Calu3 (cell line): ENCODE results near the gene DMPK. TPM values are rescaled to one million over a fixed set of nuclear protein-coding genes. Genes with fewer than 3 reads are reported as not detected.

ENCODE experiments used
- BruUV-seq: library from RNA; stranded (reverse); fragments of 400-500 nt; replicated peaks from 2 replicates; lab custom pipeline; 2021; lab: Mats Ljungman, UMichigan
- CTCF ChIA-PET: fragments of 300-600 bp; sonication (Branson Sonifier 250); formaldehyde crosslinking; loops from one replicate; lab custom pipeline; 2022; ENCODE audit warnings: antibody characterized with exemption; lab: Charles Lee
- DNase-seq: peaks from one replicate; pipeline ENCODE4 v3.0.0; 2022
- H3K27ac Mint-ChIP-seq: one replicate; pipeline ENCODE4 v1.8.0; 2022; ENCODE audit warnings: mixed read lengths; ENCODE audit not compliant: unreplicated experiment
- H3K27me3 Mint-ChIP-seq: one replicate; pipeline ENCODE4 v1.8.0; 2022; ENCODE audit warnings: mixed read lengths; ENCODE audit not compliant: unreplicated experiment
- H3K36me3 Mint-ChIP-seq: one replicate; pipeline ENCODE4 v1.8.0; 2022; ENCODE audit warnings: mild to moderate bottlenecking, moderate library complexity, mixed read lengths; ENCODE audit not compliant: insufficient read depth, unreplicated experiment
- H3K4me1 Mint-ChIP-seq: one replicate; pipeline ENCODE4 v1.8.0; 2022; ENCODE audit warnings: mild to moderate bottlenecking, low read depth, mixed read lengths; ENCODE audit not compliant: unreplicated experiment
- H3K4me3 Mint-ChIP-seq: one replicate; pipeline ENCODE4 v1.8.0; 2022; ENCODE audit warnings: mild to moderate bottlenecking, low read depth, moderate library complexity, mixed read lengths; ENCODE audit not compliant: unreplicated experiment
- H3K9me3 Mint-ChIP-seq: one replicate; pipeline ENCODE4 v1.8.0; 2022; ENCODE audit warnings: low read depth, mixed read lengths; ENCODE audit not compliant: unreplicated experiment
- intact Hi-C: fragments of 100-400 bp; cut with micrococcal nuclease; formaldehyde crosslinking; loops from one replicate; pipeline ENCODE4 v1.10.0; 2022; ENCODE audit not compliant: unreplicated experiment
- total RNA-seq: library from RNA; stranded (reverse); gene quantifications from 2 replicates; pipeline ENCODE4 v1.2.3, GENCODE V29; 2022
- TF ChIP-seq, protein P1 (sequence below): fragments of 200-600 bp; IDR thresholded peaks from one replicate; pipeline ENCODE4 v1.8.0; 2022; ENCODE audit warnings: antibody characterized with exemption; ENCODE audit not compliant: unreplicated experiment

The DMPK gene
- total RNA-seq, 1 experiment from 2014 or later: 70.8 TPM

DNA sequence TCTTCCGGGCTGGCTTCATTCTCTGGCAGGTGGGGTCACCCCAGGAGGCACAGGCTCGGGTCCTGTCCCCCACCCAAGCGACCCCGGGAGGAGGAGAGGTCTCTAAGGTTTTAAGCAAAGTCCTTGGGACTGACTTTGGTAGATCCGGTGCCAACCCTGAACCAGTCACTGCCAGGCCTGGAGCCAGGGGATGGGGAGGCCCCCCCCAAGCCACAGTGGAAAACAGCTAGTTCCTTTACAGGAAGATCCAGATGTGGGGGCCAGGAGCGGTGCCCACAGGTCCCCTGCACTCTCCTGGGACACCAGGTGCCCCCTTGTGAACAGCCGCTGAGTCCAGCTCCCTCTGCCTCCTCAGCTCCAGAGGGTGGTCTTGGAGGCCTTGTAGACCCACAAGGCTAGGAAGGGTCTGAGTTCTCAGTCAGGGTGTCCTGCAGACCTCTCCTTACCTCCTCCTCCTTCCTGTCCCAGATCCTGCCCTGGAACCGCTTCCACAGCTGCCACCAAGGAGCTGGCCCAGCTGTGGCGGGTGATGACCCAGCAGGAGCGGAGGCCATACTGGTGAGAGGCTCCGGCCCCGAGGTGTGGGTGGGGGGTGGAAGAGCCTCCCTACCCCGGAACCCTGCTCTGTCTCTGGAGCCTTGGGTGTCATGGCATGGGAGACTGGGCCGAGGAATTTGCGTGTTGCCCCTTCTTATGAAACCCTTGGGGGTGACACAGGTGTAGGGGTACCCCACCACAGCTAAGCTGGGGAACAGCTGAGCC lies 19.2 kb downstream of the DMPK start:
- no peak overlapping the region for H3K27ac Mint-ChIP-seq
- H3K9me3 Mint-ChIP-seq: no peaks in the 10 kb centered on the region
- CTCF ChIA-PET: interaction anchor here (0.6 to 1.3 kb wide), 3 partner anchors 32 to 71 kb away, joined by 3 to 5 read pairs (median 3); partner anchors contain the start of genes FBXO46, QPCTL and SNRPD2
- H3K27me3 Mint-ChIP-seq: peaks cover 12% of the 10 kb centered on the region
- no TSS peak for BruUV-seq
- peaks cover 24% of the 10 kb centered on the region for H3K36me3 Mint-ChIP-seq
- DNase-seq: no peak
- no peak overlapping the region for H3K4me3 Mint-ChIP-seq
- H3K4me1 Mint-ChIP-seq: no peaks in the 10 kb centered on the region
- intact Hi-C loops: no loop called here
- TF ChIP-seq, protein P1, sequence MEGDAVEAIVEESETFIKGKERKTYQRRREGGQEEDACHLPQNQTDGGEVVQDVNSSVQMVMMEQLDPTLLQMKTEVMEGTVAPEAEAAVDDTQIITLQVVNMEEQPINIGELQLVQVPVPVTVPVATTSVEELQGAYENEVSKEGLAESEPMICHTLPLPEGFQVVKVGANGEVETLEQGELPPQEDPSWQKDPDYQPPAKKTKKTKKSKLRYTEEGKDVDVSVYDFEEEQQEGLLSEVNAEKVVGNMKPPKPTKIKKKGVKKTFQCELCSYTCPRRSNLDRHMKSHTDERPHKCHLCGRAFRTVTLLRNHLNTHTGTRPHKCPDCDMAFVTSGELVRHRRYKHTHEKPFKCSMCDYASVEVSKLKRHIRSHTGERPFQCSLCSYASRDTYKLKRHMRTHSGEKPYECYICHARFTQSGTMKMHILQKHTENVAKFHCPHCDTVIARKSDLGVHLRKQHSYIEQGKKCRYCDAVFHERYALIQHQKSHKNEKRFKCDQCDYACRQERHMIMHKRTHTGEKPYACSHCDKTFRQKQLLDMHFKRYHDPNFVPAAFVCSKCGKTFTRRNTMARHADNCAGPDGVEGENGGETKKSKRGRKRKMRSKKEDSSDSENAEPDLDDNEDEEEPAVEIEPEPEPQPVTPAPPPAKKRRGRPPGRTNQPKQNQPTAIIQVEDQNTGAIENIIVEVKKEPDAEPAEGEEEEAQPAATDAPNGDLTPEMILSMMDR: no peak

DNA sequence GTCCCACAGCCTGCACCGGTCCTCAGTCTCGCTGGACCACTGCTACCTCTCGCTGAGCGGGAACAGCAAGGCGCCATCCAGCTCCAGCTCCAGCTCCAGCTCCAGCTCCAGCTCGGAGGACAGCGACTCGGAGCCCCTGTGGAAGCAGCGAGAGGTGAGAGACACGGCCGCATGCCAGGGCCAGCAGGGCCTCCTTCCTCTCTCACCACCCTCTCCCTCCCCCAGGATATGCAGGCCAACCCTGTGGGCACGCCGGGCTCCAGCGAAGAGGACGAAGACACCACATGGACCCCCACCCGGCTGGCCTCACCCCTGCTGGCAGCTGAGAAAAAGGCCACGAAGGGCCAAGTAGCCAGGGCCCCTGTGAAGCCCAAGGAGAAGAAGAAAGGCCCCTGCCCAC lies 20.6 kb downstream of the DMPK start:
- TF ChIP-seq, protein P1: no peak
- H3K4me1 Mint-ChIP-seq: no peaks in the 10 kb centered on the region
- H3K36me3 Mint-ChIP-seq: peaks cover 11% of the 10 kb centered on the region
- H3K9me3 Mint-ChIP-seq: no peaks in the 10 kb centered on the region
- intact Hi-C loops: no loop called here
- no TSS peak for BruUV-seq
- no peak overlapping the region for H3K27ac Mint-ChIP-seq
- CTCF ChIA-PET: interaction anchor here (0.5 to 1.3 kb wide), 4 partner anchors 8 to 69 kb away, joined by 3 read pairs; partner anchors contain the start of genes QPCTL, SIX5 and SNRPD2
- DNase-seq: no peak
- H3K27me3 Mint-ChIP-seq: peaks cover 25% of the 10 kb centered on the region
- no peak overlapping the region for H3K4me3 Mint-ChIP-seq

DNA sequence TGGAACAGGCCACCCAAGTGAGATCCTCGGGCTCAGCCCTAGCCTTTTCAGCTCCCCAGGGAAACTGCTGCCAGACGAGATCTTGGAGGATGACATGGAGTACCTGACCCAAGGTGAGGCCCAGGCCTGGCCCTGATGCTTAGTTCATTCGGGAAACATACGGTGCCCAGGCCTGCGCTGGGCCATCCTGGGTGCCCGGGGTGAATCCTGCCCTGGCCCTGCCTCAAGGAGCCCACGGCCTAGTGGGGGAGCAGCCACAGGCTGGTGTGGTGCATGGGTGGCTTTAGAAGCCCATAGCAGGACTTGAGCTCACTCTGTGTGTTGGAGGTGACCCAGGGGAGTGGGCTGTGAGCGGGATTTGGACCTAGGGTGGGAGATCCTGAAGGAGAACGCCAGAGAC lies 23.4 kb downstream of the DMPK start:
- no peaks in the 10 kb centered on the region for H3K36me3 Mint-ChIP-seq
- DNase-seq: no peak
- intact Hi-C loops: no loop called here
- TF ChIP-seq, protein P1: no peak
- no TSS peak for BruUV-seq
- H3K4me1 Mint-ChIP-seq: no peaks in the 10 kb centered on the region
- no peaks in the 10 kb centered on the region for H3K9me3 Mint-ChIP-seq
- H3K27me3 Mint-ChIP-seq: peaks cover 32% of the 10 kb centered on the region
- CTCF ChIA-PET: no interaction called here
- no peak overlapping the region for H3K4me3 Mint-ChIP-seq
- H3K27ac Mint-ChIP-seq: no peak overlapping the region

DNA sequence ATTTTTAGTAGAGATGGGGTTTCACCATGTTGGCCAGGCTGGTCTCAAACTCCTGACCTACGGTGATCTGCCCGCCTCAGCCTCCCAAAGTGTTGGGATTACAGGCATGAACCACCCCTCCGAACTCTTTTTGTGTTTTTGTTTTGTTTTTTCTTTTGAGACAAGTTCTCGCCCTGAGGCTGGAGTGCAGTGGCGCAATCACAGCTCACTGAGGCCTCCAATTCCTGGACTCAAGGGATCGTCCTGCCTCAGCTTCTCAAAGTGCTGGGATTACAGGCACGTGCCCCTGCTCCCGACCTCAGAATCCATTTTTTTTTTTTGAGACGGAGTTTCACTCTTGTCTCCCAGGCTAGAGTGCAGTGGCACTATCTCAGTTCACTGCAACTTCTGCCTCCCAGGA lies 24.6 kb downstream of the DMPK start:
- Mint-ChIP-seq H3K36me3 (no peaks in the 10 kb centered on the region), H3K27ac (no peak overlapping the region), H3K9me3 (no peaks in the 10 kb centered on the region), H3K27me3 (peaks cover 41% of the 10 kb centered on the region), H3K4me3 (no peak overlapping the region), H3K4me1 (no peaks in the 10 kb centered on the region)
- CTCF ChIA-PET: interaction anchor here (1.1 kb wide), 1 partner anchor 10 kb away, joined by 3 read pairs; no protein-coding TSS in a partner anchor
- DNase-seq: no peak
- no TSS peak for BruUV-seq
- TF ChIP-seq, protein P1: no peak
- intact Hi-C loops: no loop called here
